HG03354 (cell line): Measurements from ENCODE around the gene SCRN2.

Experiments used
- ATAC-seq: cut with Tn5 transposase; IDR thresholded peaks from one replicate; pipeline ENCODE4 v1.9.1; 2021; ENCODE audit warnings: mild to moderate bottlenecking; ENCODE audit not compliant: unreplicated experiment, poor library complexity, severe bottlenecking

SCRN2 gene

DNA sequence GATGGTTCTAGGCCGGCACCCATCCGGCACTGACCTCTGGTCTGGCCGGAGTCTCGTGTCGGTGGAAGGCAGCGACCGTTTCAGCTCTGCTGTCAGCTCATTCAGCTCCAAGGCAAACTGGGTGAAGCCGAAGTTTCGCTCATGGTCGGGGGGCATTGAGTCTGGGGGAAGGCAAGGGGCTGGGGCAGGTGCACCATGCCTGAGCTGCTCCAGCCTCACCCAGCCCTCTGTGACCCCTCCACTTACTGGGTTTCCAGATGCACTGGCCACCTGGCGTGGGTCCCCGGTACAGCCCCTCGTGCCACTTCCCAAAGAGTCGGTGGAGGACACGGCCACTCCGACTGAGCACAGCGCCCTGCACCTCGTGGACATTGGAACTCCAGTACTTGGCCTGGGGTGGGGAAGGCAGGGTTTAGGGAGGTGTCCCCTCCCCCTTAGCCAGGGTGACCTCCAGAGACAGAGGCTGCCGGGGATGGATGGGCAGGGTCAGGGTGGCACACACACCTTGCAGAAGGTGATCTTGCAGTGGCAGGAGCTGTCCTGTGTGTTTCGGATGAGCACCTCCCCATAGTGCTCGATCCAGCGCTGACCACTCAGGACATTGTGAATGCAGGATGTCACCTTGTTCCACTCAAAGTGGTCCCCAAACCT lies 32.1 kb downstream of the SCRN2 start:
- no peak for ATAC-seq

DNA sequence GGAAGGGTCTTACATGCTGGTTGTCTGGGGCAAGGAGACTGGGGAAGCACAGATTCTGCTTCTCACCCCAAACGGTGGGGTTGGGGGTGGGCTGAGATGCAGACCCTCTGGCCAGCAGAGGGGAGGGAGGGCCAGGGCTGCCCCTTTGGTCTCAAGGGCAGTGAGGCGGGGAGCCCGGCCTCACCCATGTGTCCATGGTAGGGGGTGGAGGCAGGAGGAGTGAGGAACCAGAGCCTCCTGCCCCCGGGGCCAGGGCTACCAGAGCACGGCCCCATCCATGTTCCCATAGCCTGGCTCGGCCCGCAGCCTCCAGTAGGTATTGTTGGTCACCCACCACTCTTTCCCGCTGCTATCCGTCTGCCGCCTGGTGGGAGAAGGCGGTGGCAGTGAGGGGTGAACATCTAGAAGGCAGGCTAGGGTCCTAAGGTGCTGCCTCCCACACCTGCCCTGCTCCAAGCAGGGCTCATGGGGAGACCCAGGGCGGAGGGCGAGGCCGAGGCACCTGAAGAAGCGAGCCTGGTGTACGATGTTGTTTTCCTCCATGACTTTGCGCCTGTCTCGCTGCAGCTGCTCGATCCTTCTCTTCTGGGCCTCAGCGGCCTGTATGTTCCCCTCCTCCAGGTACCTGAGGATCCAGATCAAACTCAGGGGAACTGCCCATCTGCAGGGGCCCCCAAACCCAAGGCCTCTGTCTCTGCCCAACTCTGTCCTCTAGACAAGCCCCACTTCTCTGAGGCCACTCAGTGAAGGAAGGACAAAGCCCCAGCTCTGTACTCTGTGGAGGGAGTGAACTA lies 32.8 kb downstream of the SCRN2 start:
- ATAC-seq = no peak

DNA sequence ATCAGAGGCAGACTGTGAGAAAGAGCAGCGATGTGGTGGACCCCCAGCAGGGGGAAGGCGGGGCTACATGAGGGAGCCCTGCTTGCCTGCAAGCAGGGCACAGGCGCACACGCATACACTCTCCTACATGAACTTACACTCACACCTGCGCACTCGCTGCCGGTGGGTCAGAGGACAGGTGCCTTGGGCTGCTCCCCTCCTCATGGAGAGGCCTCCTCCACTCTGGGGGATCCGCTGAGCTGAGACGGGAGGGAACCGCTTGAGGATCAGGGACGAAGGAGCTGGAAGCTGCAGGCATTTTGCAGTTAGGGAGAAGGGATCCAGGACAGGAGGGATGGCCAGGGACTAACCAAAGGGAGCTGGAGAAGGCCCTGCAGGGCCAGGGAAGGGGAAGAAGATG lies 33.7 kb downstream of the SCRN2 start:
- ATAC-seq = no peak

DNA sequence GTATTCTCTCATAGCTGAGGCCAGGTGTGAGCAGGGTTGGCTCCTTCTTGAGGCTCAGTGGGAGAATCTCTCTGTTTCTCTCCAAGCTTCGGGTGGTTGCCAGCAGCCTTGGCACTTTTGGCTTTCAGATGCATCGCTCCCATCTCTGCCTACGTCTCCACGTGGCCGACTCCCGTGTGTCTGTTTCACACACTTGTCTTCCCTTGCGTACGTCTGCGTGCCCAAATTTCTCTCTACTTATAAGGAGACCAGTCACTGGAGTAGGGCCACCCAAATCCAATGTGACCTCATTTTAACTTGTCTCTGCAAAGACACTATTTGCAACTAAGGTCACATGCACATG lies 34.2 kb downstream of the SCRN2 start:
- ATAC-seq = no peak

DNA sequence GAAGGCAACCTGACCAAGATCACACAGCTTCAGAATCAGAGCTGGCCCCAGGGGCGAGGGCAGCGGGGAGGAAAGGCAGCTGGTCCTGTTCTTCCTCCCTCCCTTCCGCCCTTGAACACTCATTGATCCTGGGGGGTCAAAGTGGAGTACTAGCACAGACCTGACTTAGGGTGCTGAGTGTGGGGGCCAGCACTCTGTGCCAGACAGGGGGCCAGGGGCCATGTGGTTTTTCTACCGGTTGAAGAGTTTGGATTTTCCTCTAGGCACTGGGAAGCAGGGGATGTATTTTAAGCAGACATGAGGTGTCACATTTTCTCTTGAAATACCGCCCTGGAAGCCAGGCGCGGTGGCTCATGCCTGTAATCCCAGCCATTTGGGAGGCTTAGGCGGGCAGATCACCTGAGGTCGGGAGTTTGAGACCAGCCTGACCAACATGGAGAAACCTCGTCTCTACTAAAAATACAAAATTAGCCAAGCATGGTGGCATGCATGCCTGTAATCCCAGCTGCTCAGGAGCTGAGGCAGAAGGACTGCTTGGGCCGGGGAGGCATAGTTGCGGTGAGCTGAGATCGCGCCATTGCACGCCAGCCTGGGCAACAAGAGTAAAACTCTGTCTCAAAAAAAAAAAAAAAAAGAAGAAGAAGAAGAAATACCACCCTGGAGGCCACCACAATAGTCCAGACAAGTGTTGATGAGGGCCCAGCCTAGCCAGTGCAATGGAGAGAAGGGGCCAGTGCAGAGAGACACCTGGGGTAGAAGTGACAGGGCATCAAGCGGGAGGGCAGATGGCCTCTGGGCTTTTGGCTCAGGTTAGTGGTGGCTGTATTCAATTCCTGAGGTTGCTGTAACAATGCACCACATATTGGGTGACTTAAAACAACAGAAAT lies 34.8 kb downstream of the SCRN2 start:
- no peak for ATAC-seq

DNA sequence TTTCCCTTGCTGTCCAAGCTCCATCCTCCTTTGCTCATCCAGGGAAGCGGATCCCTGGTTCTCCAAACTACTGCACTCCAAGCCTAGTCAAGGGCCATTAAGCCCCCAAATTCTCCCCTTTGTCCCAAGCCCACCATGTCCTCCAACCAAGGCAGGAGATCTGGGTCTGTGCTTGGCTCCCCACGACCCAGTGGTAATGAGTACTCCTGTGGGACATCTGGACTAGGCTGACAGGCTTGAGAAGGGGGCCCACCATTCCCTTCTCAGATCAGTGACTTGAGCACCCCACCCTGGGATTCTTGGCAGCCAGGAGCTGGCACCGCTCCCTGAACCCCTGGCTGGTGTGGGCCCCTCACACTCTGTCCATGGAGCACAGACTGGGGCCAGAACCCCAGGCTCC lies 36.6 kb downstream of the SCRN2 start:
- ATAC-seq = no peak

DNA sequence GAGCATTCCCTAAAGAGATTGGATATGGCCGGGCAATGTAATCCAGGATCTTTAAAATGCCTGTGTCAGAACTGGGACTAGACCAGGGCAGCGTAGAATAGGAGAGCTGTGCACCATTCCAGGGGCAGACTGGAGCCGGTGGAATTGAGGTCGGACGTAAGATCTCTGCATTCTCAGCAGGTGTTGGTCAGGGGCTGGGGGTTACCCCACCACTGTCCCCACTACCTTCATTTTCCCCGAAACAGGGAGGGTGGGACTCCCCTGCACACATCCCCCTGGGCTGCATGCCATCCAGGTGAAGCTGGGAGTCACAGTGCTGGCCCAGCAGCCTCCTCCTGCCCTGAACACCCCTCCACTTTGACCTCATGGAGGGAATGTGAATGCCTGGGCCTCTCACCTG lies 37.3 kb downstream of the SCRN2 start:
- ATAC-seq = no peak

DNA sequence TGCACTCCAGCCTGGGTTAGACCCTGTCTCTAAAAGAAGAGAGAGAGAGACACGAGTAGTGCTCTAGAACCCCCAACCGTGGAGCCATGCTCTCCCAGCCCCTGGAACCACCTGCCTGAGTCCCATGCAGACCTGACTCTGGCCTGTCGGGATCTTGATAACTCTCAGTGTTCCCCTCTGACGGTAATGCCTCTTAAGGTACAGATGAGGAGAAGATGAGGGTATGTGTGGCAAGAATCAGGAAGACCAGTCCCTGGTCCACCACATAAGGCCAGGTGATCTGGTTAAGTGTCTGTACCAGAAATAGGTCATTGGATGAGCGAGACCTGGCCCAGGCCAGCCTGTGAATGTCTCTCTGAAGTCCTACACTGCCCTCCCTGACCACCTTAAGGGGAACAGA lies 37.9 kb downstream of the SCRN2 start:
- no peak for ATAC-seq

DNA sequence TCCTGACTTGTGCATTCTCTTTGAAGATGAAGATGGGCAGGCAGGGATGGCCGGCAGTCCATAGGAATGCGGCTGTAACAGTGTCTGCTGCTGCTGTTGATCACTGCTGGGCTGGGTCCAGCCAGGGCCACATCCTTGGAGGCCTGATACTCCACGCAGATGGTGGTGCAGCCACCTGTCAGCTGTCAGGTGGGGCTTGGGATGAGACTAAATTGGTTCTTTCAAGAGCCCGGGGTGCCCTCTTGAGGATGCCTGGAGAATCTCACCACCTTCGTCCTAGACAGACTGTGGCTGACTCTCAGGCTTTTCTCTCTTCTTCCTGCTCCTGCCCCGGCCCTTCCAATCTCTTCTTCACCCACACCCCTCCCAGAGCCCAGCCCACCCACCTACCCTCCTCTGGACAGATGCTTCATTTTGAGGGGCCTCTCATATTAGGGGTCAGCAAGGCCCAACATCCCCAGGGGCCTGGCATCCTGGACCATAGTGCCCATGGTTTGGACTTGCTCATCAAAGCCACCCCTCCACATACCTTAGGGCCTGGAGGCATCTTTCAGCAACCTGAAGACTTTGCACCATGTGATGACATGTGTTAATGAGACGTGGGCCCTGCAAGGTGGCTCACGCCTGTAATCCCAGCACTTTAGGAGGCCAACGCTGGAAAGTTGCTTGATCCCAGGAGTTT lies 38.6 kb downstream of the SCRN2 start:
- ATAC-seq = no peak

DNA sequence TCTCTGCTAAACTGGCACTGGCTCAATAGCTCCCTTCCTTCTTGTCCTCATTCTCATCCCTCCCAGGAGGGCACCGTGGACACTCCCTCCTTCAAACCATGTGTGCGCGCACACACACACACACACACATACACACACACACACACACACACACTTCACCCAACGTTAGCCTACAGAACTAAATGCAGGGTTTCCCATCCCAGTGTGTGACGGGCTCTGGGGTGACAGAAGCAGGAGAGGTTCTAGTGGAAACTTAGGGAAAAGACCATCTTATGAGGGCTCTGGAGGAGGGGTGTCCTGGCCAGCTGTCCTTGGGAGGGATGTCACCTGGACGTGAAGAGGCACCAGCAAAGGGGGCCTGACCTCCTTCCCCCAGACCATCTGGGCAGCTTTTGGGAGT lies 39.2 kb downstream of the SCRN2 start:
- no peak for ATAC-seq

DNA sequence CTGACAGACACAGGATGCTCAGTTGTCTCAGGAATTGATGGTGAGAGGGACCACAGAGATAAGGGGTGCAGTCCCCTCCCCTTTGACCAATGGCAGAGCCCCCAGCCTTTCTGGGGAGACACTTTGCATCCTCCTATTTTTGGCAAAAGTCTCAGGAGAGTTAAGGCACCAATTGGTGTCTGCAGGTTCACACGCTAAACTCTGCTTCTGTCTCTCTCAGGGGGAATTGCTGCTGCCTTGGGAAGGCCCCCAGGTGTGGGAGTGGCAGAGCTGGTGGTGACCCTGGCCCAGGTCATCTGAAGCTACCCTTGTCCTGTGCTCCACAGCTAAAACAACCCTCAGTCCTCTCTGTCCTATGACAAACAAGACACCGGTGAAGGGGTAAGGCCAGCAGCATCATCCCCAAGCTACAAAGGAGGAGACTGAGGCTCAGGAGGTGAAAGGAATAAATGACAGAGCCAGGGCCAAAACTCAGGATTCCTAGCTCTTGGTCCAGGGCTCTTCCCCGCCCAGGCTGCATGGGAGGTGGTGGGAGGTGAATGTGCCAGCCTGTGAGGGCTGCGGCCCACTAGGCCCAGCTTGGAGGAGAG lies 39.8 kb downstream of the SCRN2 start:
- ATAC-seq = no peak

DNA sequence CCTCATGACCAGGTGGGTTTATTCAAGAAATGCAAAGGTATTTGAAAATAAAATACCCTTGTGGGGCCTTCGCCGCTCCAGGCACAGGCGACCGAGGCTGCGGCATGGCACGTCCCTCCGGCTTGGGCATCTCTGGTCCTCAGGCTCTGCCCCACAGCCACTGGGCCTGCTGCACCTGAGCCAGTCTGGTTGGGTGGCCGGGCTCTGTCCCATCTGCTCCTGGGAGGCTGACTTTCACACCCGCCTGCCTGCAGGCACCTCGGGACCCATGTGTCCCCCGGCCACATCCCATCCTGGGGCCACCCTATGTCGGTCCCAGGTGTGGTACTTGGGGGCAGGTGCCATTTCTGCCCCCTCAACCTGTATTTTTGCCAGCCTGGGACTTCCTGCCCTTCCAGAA lies 40.4 kb downstream of the SCRN2 start:
- no peak for ATAC-seq

DNA sequence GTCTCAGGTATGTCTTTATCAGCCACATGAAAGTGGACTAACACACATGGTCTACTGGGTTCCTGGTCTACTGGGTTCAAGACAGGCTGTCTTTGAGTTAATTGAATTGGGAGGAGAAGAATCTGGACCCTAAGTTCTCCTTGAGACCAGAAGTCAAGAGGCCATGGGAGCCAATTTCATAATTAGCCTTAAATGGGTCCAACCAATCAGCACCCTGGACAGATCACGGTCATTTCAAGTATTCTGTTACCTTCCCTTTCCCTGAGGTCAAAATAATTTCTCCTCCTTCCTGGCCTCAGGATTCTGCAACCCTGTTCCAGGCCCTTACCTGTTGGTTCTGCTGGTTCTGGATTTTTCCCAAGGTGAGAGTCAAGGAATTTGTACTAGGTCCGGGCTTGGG lies 43.3 kb downstream of the SCRN2 start:
- ATAC-seq = no peak

DNA sequence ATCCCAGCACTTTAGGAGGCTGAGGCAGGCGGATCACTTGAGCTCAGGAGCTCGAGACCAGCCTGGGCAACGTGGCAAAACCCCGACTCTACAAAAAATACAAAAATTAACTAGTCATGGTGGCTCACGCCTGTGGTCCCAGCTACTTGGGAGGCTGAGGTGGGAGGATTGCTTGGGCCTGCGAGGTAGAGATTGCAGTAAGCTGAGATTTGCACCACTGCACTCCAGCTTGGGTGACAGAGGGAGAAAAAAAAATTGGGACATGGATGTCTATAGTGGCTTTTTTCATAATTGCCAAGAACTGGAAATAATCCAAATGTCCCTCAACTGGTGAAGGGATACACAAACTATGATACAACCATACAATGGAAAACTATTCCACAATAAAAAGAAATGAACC lies 48.1 kb downstream of the SCRN2 start:
- no peak for ATAC-seq

DNA sequence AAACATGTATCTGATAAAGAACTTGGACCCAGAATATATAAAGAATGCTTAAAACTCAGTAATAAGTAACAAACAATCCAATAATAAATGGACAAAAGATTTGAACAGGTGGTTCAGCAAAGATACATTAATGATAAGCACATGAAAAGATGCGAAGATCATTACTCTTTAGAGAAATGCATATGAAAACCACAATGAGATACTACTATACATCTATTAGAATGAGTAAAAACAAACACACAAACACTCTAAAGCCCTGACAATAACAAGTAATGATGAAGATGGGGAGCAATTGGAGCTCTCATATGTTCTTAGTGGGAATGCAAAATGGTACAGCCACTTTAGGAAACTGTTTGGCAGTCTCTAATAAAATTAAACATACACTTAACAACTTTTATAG lies 48.6 kb downstream of the SCRN2 start:
- no peak for ATAC-seq

DNA sequence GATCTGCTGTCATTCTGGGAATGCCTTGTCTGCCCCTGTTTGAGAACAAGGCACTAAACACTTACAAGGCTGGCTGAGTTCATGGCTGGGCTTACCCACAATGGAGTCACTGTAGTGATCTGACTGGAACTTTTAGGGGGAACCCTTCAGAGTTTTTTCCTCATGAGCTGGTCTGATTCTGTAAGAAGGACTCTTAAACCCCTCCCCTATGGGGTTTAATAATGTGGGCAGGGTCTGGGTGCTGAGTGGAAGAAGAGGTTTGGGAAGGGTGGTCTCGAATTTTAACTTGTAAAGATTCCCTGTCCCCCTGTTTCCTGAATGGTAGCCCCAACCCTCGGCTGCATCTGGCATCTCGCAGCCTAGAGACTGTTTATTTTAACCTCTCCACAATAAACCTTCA lies 50.0 kb downstream of the SCRN2 start:
- ATAC-seq = no peak

DNA sequence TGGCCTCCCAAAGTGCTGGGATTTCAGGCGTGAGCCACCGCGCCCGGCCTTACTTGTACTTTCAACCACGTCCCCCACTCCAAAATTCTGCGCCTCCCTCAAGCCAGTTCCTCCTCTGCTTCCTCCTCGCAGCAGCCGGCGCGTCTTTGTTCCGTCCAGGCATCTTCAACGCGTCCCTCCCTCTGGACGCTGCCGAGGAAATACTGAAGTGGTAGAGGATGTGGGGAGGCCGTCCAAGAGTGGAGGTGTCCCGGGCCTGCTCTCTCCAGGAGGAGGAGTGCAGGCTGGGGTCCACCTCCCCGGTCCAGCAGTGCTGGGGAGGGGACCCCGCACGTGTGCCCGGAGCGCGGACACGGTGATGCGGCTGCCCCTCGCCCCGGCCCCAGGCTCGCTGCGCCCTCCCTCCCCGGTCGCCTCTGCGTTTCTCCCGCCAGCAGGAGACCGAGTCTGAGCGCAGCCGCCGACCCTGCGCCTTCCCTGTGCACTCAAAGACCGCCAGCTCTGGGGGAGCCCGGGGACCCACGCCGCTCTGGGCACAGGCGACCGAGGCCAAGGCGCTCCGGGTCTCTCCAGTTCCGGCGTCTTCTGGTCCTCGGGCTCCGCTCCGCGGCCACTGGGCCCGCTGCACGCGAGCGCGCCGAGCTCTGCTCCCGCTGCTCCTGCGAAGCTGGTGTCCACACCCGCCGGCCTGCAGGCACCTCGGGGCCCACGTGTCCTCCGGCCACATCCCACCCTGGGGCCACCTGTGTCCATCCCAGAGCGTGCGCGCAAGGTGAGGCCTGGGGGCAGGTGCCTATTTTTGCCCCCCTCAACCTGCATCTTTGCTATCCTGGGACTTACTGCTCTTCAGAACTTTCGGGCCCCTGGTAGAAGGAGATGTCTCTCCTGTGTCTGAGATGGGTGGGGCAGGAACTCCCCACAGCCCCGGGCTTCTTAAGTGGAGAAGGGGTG lies 51.2 kb downstream of the SCRN2 start:
- no peak for ATAC-seq
